Neural cell (in vitro differentiated cells): ENCODE measurements around the gene KCNH2. TPM values are rescaled to one million over a fixed set of nuclear protein-coding genes. Genes with fewer than 3 reads are reported as not detected.

Experiments used
- H2AFZ ChIP-seq: fragments of 200-600, 300-800 bp; sonication (generic), shearing (Covaris generic); 2 replicates; pipeline ENCODE4 v1.6.0; 2014; ENCODE audit warnings: low read depth, mild to moderate bottlenecking, antibody characterized with exemption, low read length, moderate library complexity
- H3F3A ChIP-seq: fragments of 200-600 bp; shearing (Covaris generic); 2 replicates; pipeline ENCODE4 v1.6.1; 2016; ENCODE audit warnings: mild to moderate bottlenecking, moderate library complexity, mixed read lengths, antibody characterized with exemption, low read length; ENCODE audit not compliant: insufficient read depth, poor library complexity, severe bottlenecking
- H3K27ac ChIP-seq: fragments of 200-600, 300-800 bp; sonication (generic), shearing (Covaris generic); 2 replicates; pipeline ENCODE4 v1.5.1; 2014; ENCODE audit warnings: mild to moderate bottlenecking, low read length, moderate library complexity
- H3K27me3 ChIP-seq: fragments of 300-800, 200-600 bp; sonication (generic), shearing (Covaris generic); 2 replicates; pipeline ENCODE4 v1.6.0; 2014; ENCODE audit warnings: mild to moderate bottlenecking, low read depth, low read length, moderate library complexity; ENCODE audit not compliant: insufficient read depth
- H3K36me3 ChIP-seq: fragments of 300-800, 200-600 bp; sonication (generic), shearing (Covaris generic); 2 replicates; pipeline ENCODE4 v1.5.1; 2014; ENCODE audit warnings: mild to moderate bottlenecking, antibody characterized with exemption, low read length, moderate library complexity; ENCODE audit not compliant: insufficient read depth
- H3K4me2 ChIP-seq: fragments of 300-800, 200-600 bp; sonication (generic), shearing (Covaris generic); 2 replicates; pipeline ENCODE4 v1.6.0; 2014; ENCODE audit warnings: mild to moderate bottlenecking, low read length
- H3K4me3 ChIP-seq: fragments of 300-800, 200-600 bp; sonication (generic), shearing (Covaris generic); 2 replicates; pipeline ENCODE4 v1.5.1; 2014; ENCODE audit warnings: mild to moderate bottlenecking, low read length, moderate library complexity
- H3K79me2 ChIP-seq: fragments of 200-600 bp; shearing (Covaris generic); replicated peaks from 2 replicates; pipeline ENCODE4 v1.6.0; 2014; ENCODE audit warnings: mild to moderate bottlenecking, low read length, moderate library complexity; ENCODE audit not compliant: insufficient read depth
- H3K9ac ChIP-seq: fragments of 300-800, 200-600 bp; sonication (generic), shearing (Covaris generic); 2 replicates; pipeline ENCODE4 v1.6.1; 2016; ENCODE audit warnings: mild to moderate bottlenecking, low read length, mixed read lengths
- H3K9me2 ChIP-seq: fragments of 200-600 bp; shearing (Covaris generic); 2 replicates; pipeline ENCODE4 v1.6.1; 2016; ENCODE audit warnings: mild to moderate bottlenecking, low read length, mixed read lengths; ENCODE audit not compliant: insufficient read depth
- H3K9me3 ChIP-seq: fragments of 200-600, 300-800 bp; sonication (generic), shearing (Covaris generic); 2 replicates; pipeline ENCODE4 v1.6.1; 2016; ENCODE audit warnings: mild to moderate bottlenecking, mixed run types, low read length, moderate library complexity, mixed read lengths
- H4K20me1 ChIP-seq: fragments of 200-600 bp; shearing (Covaris generic); 2 replicates; pipeline ENCODE4 v1.6.1; 2016; ENCODE audit warnings: mild to moderate bottlenecking, mixed run types; ENCODE audit not compliant: insufficient read depth
- CTCF ChIP-seq: fragments of 450-650 bp; IDR thresholded peaks from 2 replicates; pipeline ENCODE4 v1.5.1; 2014; ENCODE audit warnings: antibody characterized with exemption, mild to moderate bottlenecking, moderate library complexity; ENCODE audit not compliant: poor library complexity, severe bottlenecking
- EP300 ChIP-seq: fragments of 450-650 bp; conservative IDR thresholded peaks from 2 replicates; pipeline ENCODE4 v1.6.1; 2014; ENCODE audit warnings: antibody characterized with exemption, mild to moderate bottlenecking, moderate library complexity; ENCODE audit not compliant: poor library complexity, severe bottlenecking
- EZH2 ChIP-seq: fragments of 200-600, 300-800 bp; shearing (Covaris generic), sonication (generic); IDR thresholded peaks from 2 replicates; pipeline ENCODE4 v1.6.1; 2014; ENCODE audit warnings: antibody characterized with exemption, low read length, borderline replicate concordance, mild to moderate bottlenecking; ENCODE audit not compliant: insufficient read depth, poor library complexity, severe bottlenecking
- MXI1 ChIP-seq: fragments of 450-650 bp; conservative IDR thresholded peaks from 2 replicates; pipeline ENCODE4 v1.6.1; 2014; ENCODE audit warnings: antibody characterized with exemption, mild to moderate bottlenecking; ENCODE audit not compliant: poor library complexity, severe bottlenecking
- POLR2AphosphoS5 ChIP-seq: IDR thresholded peaks from 2 replicates; pipeline ENCODE4 v1.6.1; 2012
- RAD21 ChIP-seq: fragments of 450-650 bp; conservative IDR thresholded peaks from 2 replicates; pipeline ENCODE4 v1.6.1; 2014; ENCODE audit warnings: antibody characterized with exemption, mild to moderate bottlenecking, moderate library complexity
- REST ChIP-seq: IDR thresholded peaks from 2 replicates; pipeline ENCODE4 v1.6.1; 2012; ENCODE audit warnings: borderline replicate concordance
- SMC3 ChIP-seq: fragments of 450-650 bp; conservative IDR thresholded peaks from 2 replicates; pipeline ENCODE4 v1.6.1; 2014; ENCODE audit warnings: antibody characterized with exemption, mild to moderate bottlenecking, moderate library complexity; ENCODE audit not compliant: poor library complexity
- TAF1 ChIP-seq: IDR thresholded peaks from 2 replicates; pipeline ENCODE4 v1.6.1; 2012; ENCODE audit warnings: low read depth
- polyA plus RNA-seq: library from polyadenylated mRNA; depleted of rRNA; stranded (reverse); fragments of >200 nt; gene quantifications from 2 replicates; pipeline ENCODE4 v1.2.3, GENCODE V29; 2014

KCNH2 gene
- polyA plus RNA-seq, 1 donor from 2014 or later = 24.4 TPM

GRCh38 chr7:150968056-150968733, 9.9 kb downstream of the KCNH2 start:
- Histone ChIP-seq H3K9me2 (no peaks in the 10 kb centered on the region), H3K4me2 (no peak overlapping the region), H3K4me3 (no peak overlapping the region), H3K9ac (no peak overlapping the region), H3K36me3 (no peaks in the 10 kb centered on the region), H4K20me1 (no peaks in the 10 kb centered on the region), H3F3A (no peaks in the 10 kb centered on the region), H3K79me2 (peaks cover 25% of the 10 kb centered on the region), H3K27ac (no peak overlapping the region), H3K27me3 (no peaks in the 10 kb centered on the region), H2AFZ (no peak overlapping the region), H3K9me3 (no peaks in the 10 kb centered on the region)
- TF ChIP-seq CTCF (no peak), TAF1 (no peak), POLR2AphosphoS5 (no peak), EZH2 (no peak), MXI1 (no peak), EP300 (no peak), RAD21 (no peak), SMC3 (no peak), REST (no peak)

DNA sequence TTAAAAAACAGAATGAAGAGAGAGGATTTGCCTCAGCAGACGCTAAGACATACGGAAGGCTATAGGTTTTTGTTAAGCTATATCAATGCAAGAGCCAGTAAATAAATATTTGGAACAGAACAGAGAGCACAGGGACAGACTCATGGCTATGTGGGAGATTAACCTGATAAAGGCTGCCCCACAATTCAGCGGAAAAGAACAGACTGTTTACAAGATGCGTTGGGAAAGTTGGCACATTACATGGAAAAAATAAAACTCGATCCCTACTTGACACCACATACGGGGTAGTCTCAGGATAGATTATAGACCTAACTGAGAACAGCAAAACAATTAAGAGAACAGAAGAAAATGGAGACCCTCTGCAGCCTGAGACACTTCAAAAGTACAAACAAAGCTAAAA, 10.8 kb downstream of the KCNH2 start:
- Histone ChIP-seq H3F3A (no peaks in the 10 kb centered on the region), H3K9ac (no peak overlapping the region), H4K20me1 (no peaks in the 10 kb centered on the region), H3K79me2 (peaks cover 18% of the 10 kb centered on the region), H3K4me3 (no peak overlapping the region), H3K36me3 (no peaks in the 10 kb centered on the region), H3K4me2 (no peak overlapping the region), H2AFZ (no peak overlapping the region), H3K9me3 (no peaks in the 10 kb centered on the region), H3K27ac (no peak overlapping the region), H3K27me3 (no peaks in the 10 kb centered on the region), H3K9me2 (no peaks in the 10 kb centered on the region)
- TF ChIP-seq MXI1 (no peak), EP300 (no peak), REST (no peak), SMC3 (no peak), EZH2 (no peak), POLR2AphosphoS5 (no peak), CTCF (no peak), TAF1 (no peak), RAD21 (no peak)
